GM19023 (cell line): ENCODE measurements around the gene LEMD2.

ENCODE experiments used
- ATAC-seq: cut with Tn5 transposase; IDR thresholded peaks from one replicate; pipeline ENCODE4 v1.9.1; 2021; ENCODE audit warnings: mild to moderate bottlenecking, moderate library complexity; ENCODE audit not compliant: unreplicated experiment

The LEMD2 gene

GRCh38 chr6:33820243-33820642 lies 31.3 kb upstream of the LEMD2 start:
- no peak for ATAC-seq

- ATAC-seq, result no peak
Measured at GRCh38 chr6:33819021-33819420, 30.1 kb upstream of the LEMD2 start.

- no peak for ATAC-seq
Measured at GRCh38 chr6:33818293-33818692, 29.4 kb upstream of the LEMD2 start.

GRCh38 chr6:33817489-33817888 lies 28.6 kb upstream of the LEMD2 start:
- no peak for ATAC-seq

GRCh38 chr6:33816911-33817310 lies 28.0 kb upstream of the LEMD2 start:
- ATAC-seq, result no peak

- no peak for ATAC-seq
Measured at GRCh38 chr6:33815854-33816253, 26.9 kb upstream of the LEMD2 start.

- no peak for ATAC-seq
Measured at GRCh38 chr6:33813990-33814985, 25.4 kb upstream of the LEMD2 start.

GRCh38 chr6:33813246-33813904 lies 24.4 kb upstream of the LEMD2 start:
- no peak for ATAC-seq

GRCh38 chr6:33812669-33813068 lies 23.7 kb upstream of the LEMD2 start:
- no peak for ATAC-seq

GRCh38 chr6:33809594-33809993 lies 20.7 kb upstream of the LEMD2 start:
- no peak for ATAC-seq

GRCh38 chr6:33808641-33809180 lies 19.8 kb upstream of the LEMD2 start:
- no peak for ATAC-seq

GRCh38 chr6:33807606-33808005 lies 18.7 kb upstream of the LEMD2 start:
- ATAC-seq, result no peak

- ATAC-seq, result no peak
Measured at GRCh38 chr6:33806841-33807240, 17.9 kb upstream of the LEMD2 start.

GRCh38 chr6:33803571-33804053 lies 14.7 kb upstream of the LEMD2 start, which contains the start of gene MLN:
Gene MLN, minus strand, starts transcription at chr6:33804003. Its CDS starts 2,840 bp downstream, at chr6:33801163.
- ATAC-seq, result no peak

GRCh38 chr6:33802186-33802958 lies 13.4 kb upstream of the LEMD2 start:
- ATAC-seq, result no peak

- ATAC-seq, result no peak
Measured at GRCh38 chr6:33801611-33802010, 12.7 kb upstream of the LEMD2 start.

GRCh38 chr6:33800248-33800969 lies 11.5 kb upstream of the LEMD2 start:
- ATAC-seq, result no peak

GRCh38 chr6:33799454-33800113 lies 10.7 kb upstream of the LEMD2 start:
- ATAC-seq, result no peak

GRCh38 chr6:33798343-33798848 lies 9.5 kb upstream of the LEMD2 start:
- ATAC-seq, result no peak
